Measurements from ENCODE around the gene RAP1GAP. TPM values are rescaled to one million over a fixed set of nuclear protein-coding genes. Genes with fewer than 3 reads are reported as not detected.
A peak's percentile ranks its signal among the peaks of the same experiment; 100 is the strongest.
"Not testable (repeated sequence)": the region's sequence is repeated elsewhere in the genome, so short reads cannot be mapped to it uniquely, and the experiment has no call there.

RAP1GAP gene
- total and polyA plus RNA-seq, 3 experiments from 2014 or later = 0.44 to 0.50 TPM; not detected in 1

DNA sequence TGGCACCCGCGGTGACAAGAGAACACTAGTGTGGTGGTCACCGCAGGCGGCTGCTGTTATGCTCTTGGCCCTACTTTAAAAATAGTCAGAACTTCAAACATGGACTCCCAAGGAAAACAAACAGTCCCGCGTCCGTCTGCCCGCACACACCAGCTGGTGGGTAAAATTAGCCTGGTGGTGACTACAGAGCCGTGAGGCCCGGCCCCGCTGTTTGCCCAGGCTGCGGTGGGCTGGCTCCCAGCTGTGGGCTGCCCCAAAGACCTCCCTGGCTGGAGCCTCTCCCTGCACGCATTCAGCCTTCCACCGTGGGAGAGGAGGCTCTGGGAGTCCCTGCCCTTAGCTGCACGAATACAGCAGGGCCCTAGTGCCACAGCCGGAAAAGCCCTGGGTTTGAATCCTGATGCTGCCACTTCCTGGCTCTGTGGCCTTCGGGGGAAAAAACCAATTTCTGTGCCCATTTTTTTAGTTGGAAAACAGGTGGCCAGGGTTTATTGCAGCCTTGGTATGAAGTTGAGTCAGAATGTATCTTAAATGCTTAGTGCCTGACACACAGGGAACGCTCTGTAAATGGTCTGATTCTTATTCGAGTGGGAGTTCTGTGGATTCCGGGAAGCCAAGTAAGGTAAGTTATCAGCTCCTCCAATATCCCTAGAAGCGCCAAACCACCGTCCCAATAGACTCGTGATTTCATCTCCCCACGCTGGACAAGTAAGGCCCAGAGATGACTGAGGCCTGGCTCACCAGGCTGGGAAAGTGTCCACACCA lies 101.7 kb downstream of the RAP1GAP start:
- Mint-ChIP-seq H3K4me1 (no peaks in the 10 kb centered on the region), H3K27me3 (peaks cover 3% of the 10 kb centered on the region in 2 donors), H3K4me3 (no peak overlapping the region), H3K9me3 (no peaks in the 10 kb centered on the region), H3K27ac (peak overlapping the region in 1 of 8 donors; percentile 65), H3K36me3 (no peaks in the 10 kb centered on the region)
- H3K4me1 ChIP-seq (ENCODE audit: insufficient read depth, low read length) = no peaks in the 10 kb centered on the region
- H3K36me3 ChIP-seq (ENCODE audit: insufficient read depth, low read length) = no peaks in the 10 kb centered on the region
- no peak overlapping the region for H3K27ac ChIP-seq (ENCODE audit: low read depth, low read length)
- no peak for DNase-seq
- ChIA-PET CTCF (no interaction called here), POLR2A (no interaction called here)
- no peaks in the 10 kb centered on the region for H3K27me3 ChIP-seq (ENCODE audit: insufficient read depth, low read length, poor library complexity, severe bottlenecking)
- H3K9me3 ChIP-seq (ENCODE audit: low read length) = no peaks in the 10 kb centered on the region
- H3K4me3 ChIP-seq (ENCODE audit: low read length) = no peak overlapping the region

DNA sequence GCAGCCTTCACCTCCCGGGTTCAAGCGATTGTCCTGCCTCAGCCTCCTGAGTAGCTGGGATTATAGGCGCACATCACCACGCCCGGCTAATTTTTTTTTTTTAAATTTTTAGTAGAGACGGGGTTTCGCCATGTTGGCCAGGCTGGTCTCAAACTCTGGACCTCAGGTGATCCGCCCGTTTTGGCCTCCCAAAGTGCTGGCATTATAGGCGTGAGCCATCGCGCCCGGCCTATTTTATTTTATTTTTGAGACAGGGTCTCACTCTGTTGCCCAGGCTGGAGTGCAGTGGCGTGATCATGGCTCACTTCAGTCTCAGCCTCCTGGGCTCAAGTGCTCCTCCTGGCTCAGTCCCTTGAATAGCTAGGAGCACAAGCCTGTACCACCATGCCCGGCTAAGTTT lies 102.8 kb downstream of the RAP1GAP start:
- DNase-seq; H3K4me1 Mint-ChIP-seq; H3K27me3 Mint-ChIP-seq; H3K36me3 ChIP-seq (ENCODE audit: insufficient read depth, low read length); H3K27me3 ChIP-seq (ENCODE audit: insufficient read depth, low read length, poor library complexity, severe bottlenecking); H3K4me1 ChIP-seq (ENCODE audit: insufficient read depth, low read length); H3K9me3 Mint-ChIP-seq; H3K27ac ChIP-seq (ENCODE audit: low read depth, low read length); POLR2A ChIA-PET; CTCF ChIA-PET; H3K27ac Mint-ChIP-seq; H3K4me3 ChIP-seq (ENCODE audit: low read length); H3K4me3 Mint-ChIP-seq; H3K36me3 Mint-ChIP-seq; H3K9me3 ChIP-seq (ENCODE audit: low read length): not testable (repeated sequence)

DNA sequence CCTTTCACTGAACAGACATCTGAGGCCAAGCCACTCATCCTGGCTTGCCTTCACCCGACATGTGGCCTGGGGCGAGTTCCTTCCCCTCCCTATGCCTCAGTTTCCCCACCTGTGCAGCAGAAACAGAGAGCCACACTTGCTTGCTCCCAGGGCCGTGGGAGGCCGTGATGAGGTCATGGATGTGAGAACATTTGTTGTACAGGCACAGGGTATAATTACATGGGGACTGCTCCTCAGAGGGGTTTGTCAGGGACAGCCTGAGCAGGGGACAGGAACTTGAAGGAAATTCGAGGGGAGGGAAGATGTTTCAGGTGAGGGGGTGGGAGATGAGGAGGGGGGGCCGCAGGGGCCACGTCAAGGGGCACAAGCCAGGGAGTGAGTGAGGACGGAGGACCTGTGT lies 103.9 kb downstream of the RAP1GAP start:
- H3K4me1 ChIP-seq (ENCODE audit: insufficient read depth, low read length) = no peaks in the 10 kb centered on the region
- H3K4me3 ChIP-seq (ENCODE audit: low read length) = no peak overlapping the region
- Mint-ChIP-seq H3K27ac (no peak overlapping the region), H3K9me3 (no peaks in the 10 kb centered on the region), H3K4me3 (no peak overlapping the region), H3K4me1 (no peaks in the 10 kb centered on the region), H3K36me3 (no peaks in the 10 kb centered on the region), H3K27me3 (peaks cover 0 to 3% of the 10 kb centered on the region in 2 donors)
- H3K27ac ChIP-seq (ENCODE audit: low read depth, low read length) = no peak overlapping the region
- no peaks in the 10 kb centered on the region for H3K36me3 ChIP-seq (ENCODE audit: insufficient read depth, low read length)
- ChIA-PET CTCF (no interaction called here), POLR2A (no interaction called here)
- no peaks in the 10 kb centered on the region for H3K27me3 ChIP-seq (ENCODE audit: insufficient read depth, low read length, poor library complexity, severe bottlenecking)
- no peak for DNase-seq
- no peaks in the 10 kb centered on the region for H3K9me3 ChIP-seq (ENCODE audit: low read length)

DNA sequence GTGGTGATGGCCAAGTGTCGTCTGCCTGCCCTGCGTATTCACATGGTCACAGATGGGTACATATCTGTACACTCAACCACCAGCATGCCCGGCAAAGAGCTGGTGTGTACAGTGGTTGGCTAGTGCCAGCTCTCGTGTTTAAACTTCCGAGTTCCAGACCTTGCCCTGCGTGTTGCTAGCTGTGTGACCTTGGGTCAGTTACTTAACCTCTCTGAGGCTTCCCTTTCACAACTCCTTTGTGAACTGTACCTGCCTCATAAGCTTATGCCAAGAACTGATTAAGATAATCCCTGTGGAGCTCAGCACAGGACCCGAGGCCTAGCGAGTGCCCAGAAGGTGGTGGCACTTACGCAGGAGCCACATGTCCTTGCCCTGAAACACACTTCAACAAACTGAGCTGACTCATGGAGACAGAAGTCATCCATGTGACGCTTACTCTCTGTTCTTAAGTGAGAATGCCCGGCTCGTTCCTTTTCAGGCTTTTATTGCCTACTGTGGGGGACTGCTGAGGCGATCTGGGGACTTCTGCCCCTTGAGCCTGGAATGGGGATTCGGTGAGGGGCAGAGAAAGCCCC lies 104.5 kb downstream of the RAP1GAP start:
- H3K4me1 Mint-ChIP-seq = no peaks in the 10 kb centered on the region
- Histone ChIP-seq H3K9me3 (ENCODE audit: low read length) (no peaks in the 10 kb centered on the region), H3K36me3 (ENCODE audit: insufficient read depth, low read length) (no peaks in the 10 kb centered on the region), H3K4me3 (ENCODE audit: low read length) (no peak overlapping the region), H3K27me3 (ENCODE audit: insufficient read depth, low read length, poor library complexity, severe bottlenecking) (no peaks in the 10 kb centered on the region), H3K27ac (ENCODE audit: low read depth, low read length) (no peak overlapping the region), H3K4me1 (ENCODE audit: insufficient read depth, low read length) (no peaks in the 10 kb centered on the region)
- ChIA-PET CTCF (no interaction called here), POLR2A (no interaction called here)
- H3K27ac Mint-ChIP-seq = peak overlapping the region in 2 of 8 donors; percentile 6 to 43
- no peak overlapping the region for H3K4me3 Mint-ChIP-seq
- H3K36me3 Mint-ChIP-seq = no peaks in the 10 kb centered on the region
- no peaks in the 10 kb centered on the region for H3K9me3 Mint-ChIP-seq
- no peak for DNase-seq
- peaks cover 0 to 7% of the 10 kb centered on the region in 2 donors for H3K27me3 Mint-ChIP-seq

DNA sequence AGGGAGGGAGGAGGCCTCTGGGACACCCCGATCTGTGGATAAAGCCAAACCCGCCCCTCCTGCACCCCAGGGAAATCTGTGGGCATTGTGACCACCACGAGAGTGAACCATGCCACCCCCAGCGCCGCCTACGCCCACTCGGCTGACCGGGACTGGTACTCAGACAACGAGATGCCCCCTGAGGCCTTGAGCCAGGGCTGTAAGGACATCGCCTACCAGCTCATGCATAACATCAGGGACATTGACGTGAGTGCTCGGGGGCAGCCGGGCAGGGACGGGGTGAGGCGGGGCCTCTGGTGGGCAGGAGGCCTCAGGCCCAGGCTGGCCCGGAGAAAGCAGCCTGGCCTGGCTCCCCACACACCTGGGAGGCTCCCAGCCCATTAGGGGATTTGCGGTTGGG lies 105.2 kb downstream of the RAP1GAP start:
- ChIA-PET CTCF (no interaction called here), POLR2A (no interaction called here)

DNA sequence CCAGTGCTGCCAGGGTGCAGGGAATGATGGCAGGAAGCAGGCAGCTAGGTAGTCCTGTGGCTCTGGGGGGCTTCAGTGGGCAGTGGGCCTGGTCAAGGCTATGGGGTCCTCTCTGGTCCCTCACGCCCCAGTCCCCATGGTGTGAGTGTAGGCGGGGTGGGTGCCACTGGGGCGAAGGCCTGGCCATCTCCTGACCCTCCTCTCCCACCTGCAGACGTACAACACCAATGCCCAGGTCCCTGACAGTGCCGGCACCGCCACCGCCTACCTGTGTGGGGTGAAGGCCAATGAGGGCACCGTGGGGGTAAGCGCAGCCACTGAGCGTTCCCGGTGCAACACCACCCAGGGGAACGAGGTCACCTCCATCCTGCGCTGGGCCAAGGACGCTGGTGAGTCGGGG lies 106.3 kb downstream of the RAP1GAP start:
- H3K4me3 Mint-ChIP-seq = no peak overlapping the region
- no peaks in the 10 kb centered on the region for H3K27me3 ChIP-seq (ENCODE audit: insufficient read depth, low read length, poor library complexity, severe bottlenecking)
- H3K4me1 ChIP-seq (ENCODE audit: insufficient read depth, low read length) = no peaks in the 10 kb centered on the region
- no peaks in the 10 kb centered on the region for H3K9me3 ChIP-seq (ENCODE audit: low read length)
- H3K36me3 ChIP-seq (ENCODE audit: insufficient read depth, low read length) = no peaks in the 10 kb centered on the region
- DNase-seq = no peak
- POLR2A ChIA-PET = no interaction called here
- H3K27me3 Mint-ChIP-seq = peaks cover 0 to 11% of the 10 kb centered on the region in 2 donors
- H3K36me3 Mint-ChIP-seq = no peaks in the 10 kb centered on the region
- H3K9me3 Mint-ChIP-seq = no peaks in the 10 kb centered on the region
- no peak overlapping the region for H3K27ac ChIP-seq (ENCODE audit: low read depth, low read length)
- no peaks in the 10 kb centered on the region for H3K4me1 Mint-ChIP-seq
- CTCF ChIA-PET = no interaction called here
- H3K27ac Mint-ChIP-seq = no peak overlapping the region
- no peak overlapping the region for H3K4me3 ChIP-seq (ENCODE audit: low read length)

More for the DNA sequence above, 105.2 kb downstream of the RAP1GAP start:
- no peak for DNase-seq
- H3K4me1 Mint-ChIP-seq = no peaks in the 10 kb centered on the region
- Histone ChIP-seq H3K9me3 (ENCODE audit: low read length) (no peaks in the 10 kb centered on the region), H3K4me1 (ENCODE audit: insufficient read depth, low read length) (no peaks in the 10 kb centered on the region), H3K36me3 (ENCODE audit: insufficient read depth, low read length) (no peaks in the 10 kb centered on the region), H3K4me3 (ENCODE audit: low read length) (no peak overlapping the region), H3K27me3 (ENCODE audit: insufficient read depth, low read length, poor library complexity, severe bottlenecking) (no peaks in the 10 kb centered on the region), H3K27ac (ENCODE audit: low read depth, low read length) (no peak overlapping the region)
- peaks cover 0 to 11% of the 10 kb centered on the region in 2 donors for H3K27me3 Mint-ChIP-seq
- H3K36me3 Mint-ChIP-seq = no peaks in the 10 kb centered on the region
- H3K27ac Mint-ChIP-seq = no peak overlapping the region
- H3K4me3 Mint-ChIP-seq = no peak overlapping the region
- no peaks in the 10 kb centered on the region for H3K9me3 Mint-ChIP-seq

DNA sequence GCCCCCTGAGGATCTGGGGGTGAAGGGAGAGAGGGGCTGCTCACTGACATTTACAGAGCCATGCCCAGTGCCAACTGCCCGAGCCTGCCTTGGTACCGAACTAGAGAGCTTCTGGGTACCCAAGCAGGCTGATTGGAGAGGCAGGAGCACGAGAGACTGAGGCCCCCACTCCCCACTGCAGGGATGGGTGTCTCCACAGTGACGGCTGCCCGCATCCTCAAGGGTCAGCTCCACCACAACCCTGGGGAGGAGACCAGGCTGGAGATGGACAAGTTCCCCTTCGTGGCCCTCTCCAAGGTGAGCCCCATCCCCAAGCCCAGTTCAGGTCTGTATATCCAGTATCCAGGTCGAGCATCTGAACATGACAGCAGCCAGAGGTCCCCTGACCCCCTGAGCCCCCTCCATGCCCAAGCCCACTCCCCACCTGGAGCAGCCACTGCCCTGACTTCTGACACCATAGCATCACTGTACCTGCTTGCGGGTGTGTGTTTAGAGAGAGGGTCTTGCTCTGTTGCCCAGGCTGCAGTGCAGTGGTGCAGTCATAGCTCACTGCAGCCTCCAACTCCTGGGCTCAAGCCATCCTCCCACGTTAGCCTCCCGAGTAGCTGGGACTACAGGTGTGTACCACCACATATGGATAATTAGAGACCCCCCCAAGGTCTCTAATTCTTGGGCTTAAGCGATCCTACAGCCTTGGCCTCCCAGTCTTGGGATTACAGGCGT lies 108.1 kb downstream of the RAP1GAP start:
- no peak overlapping the region for H3K4me3 Mint-ChIP-seq
- Histone ChIP-seq H3K36me3 (ENCODE audit: insufficient read depth, low read length) (no peaks in the 10 kb centered on the region), H3K4me3 (ENCODE audit: low read length) (no peak overlapping the region), H3K27me3 (ENCODE audit: insufficient read depth, low read length, poor library complexity, severe bottlenecking) (no peaks in the 10 kb centered on the region), H3K9me3 (ENCODE audit: low read length) (no peaks in the 10 kb centered on the region), H3K27ac (ENCODE audit: low read depth, low read length) (no peak overlapping the region), H3K4me1 (ENCODE audit: insufficient read depth, low read length) (no peaks in the 10 kb centered on the region)
- H3K27ac Mint-ChIP-seq = no peak overlapping the region
- H3K4me1 Mint-ChIP-seq = no peaks in the 10 kb centered on the region
- CTCF ChIA-PET = no interaction called here
- no peaks in the 10 kb centered on the region for H3K36me3 Mint-ChIP-seq
- peaks cover 7 to 15% of the 10 kb centered on the region in 2 donors for H3K27me3 Mint-ChIP-seq
- DNase-seq = no peak
- POLR2A ChIA-PET = no interaction called here
- H3K9me3 Mint-ChIP-seq = no peaks in the 10 kb centered on the region

DNA sequence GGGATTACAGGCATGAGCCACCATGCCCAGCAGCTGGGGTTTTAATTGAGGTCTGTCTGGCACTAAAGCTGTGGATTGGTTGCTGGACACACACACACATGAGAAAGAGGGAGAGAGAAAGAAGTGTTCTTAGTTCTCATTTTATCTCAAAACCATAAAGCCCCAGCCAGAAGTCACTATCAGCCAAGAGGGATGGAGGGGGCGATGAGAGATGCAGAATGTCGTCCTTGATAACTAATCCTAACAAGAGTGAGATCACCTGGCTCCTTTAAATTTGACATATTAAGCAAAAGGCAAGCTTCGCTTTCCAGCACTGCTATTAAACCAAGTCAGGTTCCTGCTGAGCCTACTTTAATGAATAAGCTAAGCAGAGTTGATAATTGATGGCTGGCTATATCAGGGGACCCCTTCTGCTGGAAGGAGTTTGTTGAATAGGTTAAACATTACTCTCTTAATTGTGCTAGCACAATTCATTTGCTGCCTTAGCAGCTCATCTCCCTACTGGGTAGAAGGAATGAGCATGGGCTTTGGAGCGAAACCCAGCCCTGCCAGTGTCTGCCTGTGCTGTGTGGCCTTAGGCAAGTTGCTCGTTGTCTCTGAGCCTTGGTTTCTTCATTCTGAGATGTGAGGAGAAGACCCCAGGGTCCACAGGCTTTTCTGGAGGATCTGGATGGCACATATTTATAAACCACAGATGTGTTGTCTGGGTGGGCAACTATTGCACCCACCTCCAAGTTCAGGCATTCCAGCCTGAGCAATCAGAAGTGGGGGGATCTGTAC lies 109.2 kb downstream of the RAP1GAP start:
- no peaks in the 10 kb centered on the region for H3K36me3 ChIP-seq (ENCODE audit: insufficient read depth, low read length)
- H3K27ac ChIP-seq (ENCODE audit: low read depth, low read length) = no peak overlapping the region
- H3K9me3 Mint-ChIP-seq = no peaks in the 10 kb centered on the region
- DNase-seq = no peak
- H3K4me3 ChIP-seq (ENCODE audit: low read length) = no peak overlapping the region
- ChIA-PET CTCF (no interaction called here), POLR2A (no interaction called here)
- H3K9me3 ChIP-seq (ENCODE audit: low read length) = no peaks in the 10 kb centered on the region
- peak overlapping the region in 1 of 8 donors; percentile 43 for H3K27ac Mint-ChIP-seq
- no peaks in the 10 kb centered on the region for H3K27me3 ChIP-seq (ENCODE audit: insufficient read depth, low read length, poor library complexity, severe bottlenecking)
- H3K4me1 ChIP-seq (ENCODE audit: insufficient read depth, low read length) = no peaks in the 10 kb centered on the region
- no peaks in the 10 kb centered on the region for H3K36me3 Mint-ChIP-seq
- no peak overlapping the region for H3K4me3 Mint-ChIP-seq
- no peaks in the 10 kb centered on the region for H3K4me1 Mint-ChIP-seq
- H3K27me3 Mint-ChIP-seq = peaks cover 8 to 20% of the 10 kb centered on the region in 2 donors

All from CD8-positive, alpha-beta memory T cell (primary cell).